Vagina (tissue), 2 donors: ENCODE data around the gene ARHGEF16. TPM values are rescaled to one million over a fixed set of nuclear protein-coding genes. Genes with fewer than 3 reads are reported as not detected.

Experiments
- DNase-seq, 2 donors: peaks; one replicate each; pipeline ENCODE4 v3.0.0-alpha.2; 2017; ENCODE audit errors: extremely low spot score in 2 of 2
- H3K27ac ChIP-seq: fragments of 200-600 bp; sonication (generic); one replicate; pipeline ENCODE4 v1.5.1; 2019
- H3K27me3 ChIP-seq: fragments of 200-600 bp; sonication (generic); one replicate; pipeline ENCODE4 v1.5.1; 2019
- H3K36me3 ChIP-seq, 2 donors: fragments of 200-600 bp; sonication (generic); one replicate each; pipeline ENCODE4 v1.5.1; 2017 to 2019
- H3K4me1 ChIP-seq: fragments of 200-600 bp; sonication (generic); one replicate; pipeline ENCODE4 v1.5.1; 2019
- H3K4me3 ChIP-seq, 2 donors: fragments of 200-600 bp; sonication (generic); 1 replicate in 1 of 2; 2 replicates in 1 of 2; pipeline ENCODE4 v1.5.1; 2016 to 2019
- H3K9me3 ChIP-seq: fragments of 200-600 bp; sonication (generic); one replicate; pipeline ENCODE4 v1.5.1; 2019
- POLR2A ChIP-seq, 2 donors: fragments of 450-650 bp; IDR thresholded peaks; one replicate each; pipeline ENCODE4 v1.6.1; 2017; ENCODE audit warnings: antibody characterized with exemption in 2 of 2, mild to moderate bottlenecking in 2 of 2, moderate library complexity in 2 of 2
- POLR2AphosphoS5 ChIP-seq, 2 donors: sonication (generic); formaldehyde crosslinking; IDR thresholded peaks; one replicate each; pipeline ENCODE4 v1.9.0; 2017; ENCODE audit warnings: antibody characterized with exemption in 2 of 2, mild to moderate bottlenecking in 2 of 2, low read depth in 1 of 2; ENCODE audit not compliant: insufficient read depth in 1 of 2
- intact Hi-C: fragments of 100-400 bp; cut with DNase I; formaldehyde crosslinking; loops from one replicate; pipeline ENCODE4 v1.15.1; 2023
- total RNA-seq: library from RNA; depleted of rRNA; stranded (reverse); fragments of >200 nt; gene quantifications from one replicate; pipeline ENCODE4 v1.2.3, GENCODE V29; 2016
- TF ChIP-seq, protein P1 (sequence below), 3 experiments: fragments of 450-650 bp in 2 of 3; fragments of 200-600 bp in 1 of 3; sonication (generic) in 1 of 3; IDR thresholded peaks; one replicate each; pipeline ENCODE4 v1.5.1; 2017 to 2019; ENCODE audit warnings: antibody characterized with exemption in 3 of 3, mild to moderate bottlenecking in 2 of 3, moderate library complexity in 2 of 3

ARHGEF16 gene
- total RNA-seq, 1 donor from 2014 or later: 6.4 TPM

DNA sequence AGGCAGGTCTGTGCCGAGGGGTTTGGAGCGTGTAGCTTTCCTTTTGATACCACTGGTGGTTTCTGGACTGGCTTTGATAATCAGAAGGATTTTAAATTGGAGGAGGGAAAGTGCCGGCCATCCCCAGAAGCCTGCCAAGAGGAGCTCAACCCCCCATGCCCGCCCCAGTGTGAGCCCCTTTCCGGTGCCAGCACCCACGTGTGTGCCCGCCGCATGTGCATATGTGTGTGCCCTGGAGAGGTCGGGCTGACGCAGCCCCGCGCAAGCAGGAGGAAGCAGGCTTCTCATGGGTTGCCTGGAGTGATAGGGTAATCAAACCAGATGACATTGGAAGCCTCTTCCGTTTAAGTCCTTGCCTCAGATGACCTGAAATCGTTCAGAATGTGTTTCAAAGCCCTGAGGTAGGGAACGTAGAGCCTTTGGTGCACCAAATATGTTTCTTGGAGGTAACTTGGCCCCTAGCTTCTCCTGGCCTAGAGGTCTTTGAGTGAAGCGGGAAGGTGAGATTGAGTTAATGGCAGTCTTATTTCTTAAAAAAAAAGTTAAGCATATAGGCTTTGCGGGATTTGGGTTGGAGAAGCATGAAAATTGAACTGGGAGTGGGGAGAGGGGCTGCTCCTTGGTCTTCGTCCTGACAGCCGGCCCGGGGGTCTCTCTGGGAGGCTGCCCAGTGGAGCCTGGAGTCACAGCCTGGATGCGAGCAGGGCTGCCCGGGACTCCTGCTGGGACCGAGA lies 34.1 kb upstream of the ARHGEF16 start:
- no peaks in the 10 kb centered on the region for H3K4me1 ChIP-seq
- no peaks in the 10 kb centered on the region for H3K27me3 ChIP-seq
- no peaks in the 10 kb centered on the region for H3K9me3 ChIP-seq
- TF ChIP-seq POLR2A (IDR thresholded peaks at IDR 0.05): no peak
- TF ChIP-seq, protein P1, sequence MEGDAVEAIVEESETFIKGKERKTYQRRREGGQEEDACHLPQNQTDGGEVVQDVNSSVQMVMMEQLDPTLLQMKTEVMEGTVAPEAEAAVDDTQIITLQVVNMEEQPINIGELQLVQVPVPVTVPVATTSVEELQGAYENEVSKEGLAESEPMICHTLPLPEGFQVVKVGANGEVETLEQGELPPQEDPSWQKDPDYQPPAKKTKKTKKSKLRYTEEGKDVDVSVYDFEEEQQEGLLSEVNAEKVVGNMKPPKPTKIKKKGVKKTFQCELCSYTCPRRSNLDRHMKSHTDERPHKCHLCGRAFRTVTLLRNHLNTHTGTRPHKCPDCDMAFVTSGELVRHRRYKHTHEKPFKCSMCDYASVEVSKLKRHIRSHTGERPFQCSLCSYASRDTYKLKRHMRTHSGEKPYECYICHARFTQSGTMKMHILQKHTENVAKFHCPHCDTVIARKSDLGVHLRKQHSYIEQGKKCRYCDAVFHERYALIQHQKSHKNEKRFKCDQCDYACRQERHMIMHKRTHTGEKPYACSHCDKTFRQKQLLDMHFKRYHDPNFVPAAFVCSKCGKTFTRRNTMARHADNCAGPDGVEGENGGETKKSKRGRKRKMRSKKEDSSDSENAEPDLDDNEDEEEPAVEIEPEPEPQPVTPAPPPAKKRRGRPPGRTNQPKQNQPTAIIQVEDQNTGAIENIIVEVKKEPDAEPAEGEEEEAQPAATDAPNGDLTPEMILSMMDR (IDR thresholded peaks at IDR 0.05): no peak
- intact Hi-C loops: loop anchor here (5.0 kb wide), 1 partner anchor 548 kb away; no protein-coding TSS in a partner anchor
- H3K36me3 ChIP-seq: no peaks in the 10 kb centered on the region
- H3K4me3 ChIP-seq: no peak overlapping the region
- no peak overlapping the region for H3K27ac ChIP-seq
- DNase-seq: no peak

DNA sequence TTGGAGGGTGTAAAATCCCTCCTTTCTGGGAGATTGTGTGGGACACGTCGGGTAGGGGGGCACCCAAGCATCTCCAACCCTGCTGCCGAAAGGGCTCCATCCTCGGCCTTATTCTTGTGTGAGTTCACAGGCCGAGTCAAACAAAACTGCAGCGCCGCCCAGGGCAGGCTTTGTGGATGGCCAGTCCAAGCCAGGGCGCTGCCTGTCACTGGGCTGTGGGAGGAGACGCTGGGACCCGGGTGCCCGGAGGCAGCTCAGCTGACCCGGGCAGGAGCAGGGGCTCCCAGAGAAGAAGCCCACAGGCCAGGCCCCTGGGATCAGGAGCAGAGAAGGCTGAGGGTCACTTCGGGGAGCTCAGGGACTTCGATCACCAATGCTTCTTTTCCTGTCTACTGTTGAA lies 31.8 kb upstream of the ARHGEF16 start:
- intact Hi-C loops: loop anchor here (5.0 kb wide), 1 partner anchor 550 kb away; no protein-coding TSS in a partner anchor
- Histone ChIP-seq H3K36me3 (no peaks in the 10 kb centered on the region), H3K27ac (no peak overlapping the region), H3K27me3 (no peaks in the 10 kb centered on the region), H3K4me3 (no peak overlapping the region), H3K4me1 (no peaks in the 10 kb centered on the region), H3K9me3 (no peaks in the 10 kb centered on the region)
- no peak for TF ChIP-seq POLR2AphosphoS5 (IDR thresholded peaks at IDR 0.05; ENCODE audit: insufficient read depth in 1 of 2, low read depth in 1 of 2)
- TF ChIP-seq, protein P1 (IDR thresholded peaks at IDR 0.05): no peak
- no peak for DNase-seq

DNA sequence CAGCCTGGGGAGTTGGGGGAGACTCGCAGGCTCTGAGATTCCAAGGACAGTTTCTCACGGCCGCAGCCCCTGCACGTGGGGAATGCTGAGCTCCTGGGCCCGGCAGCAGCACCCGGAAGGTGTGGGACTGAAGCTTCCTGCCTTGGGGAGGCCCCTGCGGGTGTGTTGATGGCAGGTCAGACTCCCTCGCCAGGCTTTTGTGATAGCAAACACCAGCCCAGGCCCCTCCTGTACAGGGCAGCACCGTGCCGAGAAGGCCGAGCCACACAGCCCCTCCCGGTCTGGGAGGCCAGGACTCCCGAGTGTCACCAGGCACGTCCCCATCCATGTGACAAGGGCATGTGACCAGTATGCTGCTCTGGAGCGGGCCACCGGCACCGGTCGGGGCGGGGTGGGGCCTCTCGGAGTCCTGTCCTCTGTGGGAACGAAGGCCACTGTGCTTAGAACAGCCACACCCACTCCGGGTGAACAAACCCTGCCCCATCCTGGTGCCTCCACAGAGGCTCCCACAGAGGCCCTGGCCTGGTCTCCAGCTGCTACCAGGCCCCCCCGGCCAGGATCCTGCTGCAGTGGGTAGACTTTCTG lies 31.1 kb upstream of the ARHGEF16 start:
- no peak overlapping the region for H3K27ac ChIP-seq
- TF ChIP-seq, protein P1 (IDR thresholded peaks at IDR 0.05): no peak
- no peak for TF ChIP-seq POLR2A (IDR thresholded peaks at IDR 0.05)
- no peak for TF ChIP-seq POLR2AphosphoS5 (IDR thresholded peaks at IDR 0.05; ENCODE audit: insufficient read depth in 1 of 2, low read depth in 1 of 2)

DNA sequence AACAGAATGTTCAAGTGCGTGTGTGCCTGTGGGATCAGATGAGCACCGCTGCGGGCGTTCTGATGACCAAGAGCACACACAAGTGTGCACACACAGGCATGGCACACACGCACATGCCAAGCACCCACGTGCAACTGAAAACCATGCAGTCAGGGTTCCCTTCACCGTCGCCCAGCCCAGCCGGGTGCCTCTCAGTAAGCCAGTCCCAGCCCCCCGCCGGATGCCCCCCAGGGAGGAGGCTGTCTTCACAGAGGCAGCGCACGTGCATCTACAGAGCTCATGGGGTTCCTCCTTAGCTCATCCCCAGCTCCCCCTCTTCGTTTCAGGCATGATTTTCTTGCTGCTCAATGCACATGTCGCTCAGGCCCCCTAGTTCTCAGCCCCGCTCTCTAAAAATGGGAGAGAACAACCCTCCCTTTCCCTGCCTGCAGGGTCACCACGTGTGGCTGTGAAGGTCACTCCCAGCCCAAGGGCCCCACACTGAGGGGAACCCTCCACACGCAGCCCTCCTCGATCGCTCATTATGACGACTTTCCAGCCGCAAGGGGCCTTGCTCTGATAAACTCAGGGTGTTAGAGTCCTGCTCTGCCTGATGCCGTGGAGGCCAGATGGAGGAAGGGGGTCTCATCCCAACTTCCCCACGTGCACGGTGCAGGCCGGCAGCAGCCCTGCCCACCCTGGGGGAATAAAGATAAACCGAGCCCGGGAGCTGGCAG lies 30.4 kb upstream of the ARHGEF16 start:
- no peak overlapping the region for H3K27ac ChIP-seq
- DNase-seq: no peak
- intact Hi-C loops: loop anchor here (5.0 kb wide), 1 partner anchor 552 kb away; no protein-coding TSS in a partner anchor
- no peaks in the 10 kb centered on the region for H3K36me3 ChIP-seq
- TF ChIP-seq, protein P1 (IDR thresholded peaks at IDR 0.05): no peak
- TF ChIP-seq POLR2A (IDR thresholded peaks at IDR 0.05) (no peak), POLR2AphosphoS5 (IDR thresholded peaks at IDR 0.05; ENCODE audit: insufficient read depth in 1 of 2, low read depth in 1 of 2) (no peak)
- no peaks in the 10 kb centered on the region for H3K27me3 ChIP-seq
- no peaks in the 10 kb centered on the region for H3K4me1 ChIP-seq
- no peaks in the 10 kb centered on the region for H3K9me3 ChIP-seq
- no peak overlapping the region for H3K4me3 ChIP-seq

More for the DNA sequence above, 31.1 kb upstream of the ARHGEF16 start:
- H3K27me3 ChIP-seq: no peaks in the 10 kb centered on the region
- no peak overlapping the region for H3K4me3 ChIP-seq
- intact Hi-C loops: loop anchor here (5.0 kb wide), 1 partner anchor 551 kb away; no protein-coding TSS in a partner anchor
- H3K4me1 ChIP-seq: no peaks in the 10 kb centered on the region
- H3K36me3 ChIP-seq: no peaks in the 10 kb centered on the region
- DNase-seq: no peak
- no peaks in the 10 kb centered on the region for H3K9me3 ChIP-seq
